H1 (cell line): ENCODE measurements around the gene PRRT1B. TPM values are rescaled to one million over a fixed set of nuclear protein-coding genes. Genes with fewer than 3 reads are reported as not detected.

Experiments
- CTCF ChIA-PET: fragments of 300-600 bp; sonication (Branson Sonifier 250); formaldehyde crosslinking; loops from one replicate; lab custom pipeline; 2021; ENCODE audit not compliant: partially characterized antibody; lab: Charles Lee
- POLR2A ChIA-PET: fragments of 300-600 bp; sonication (Branson Sonifier 250); formaldehyde crosslinking; loops from one replicate; lab custom pipeline; 2021; ENCODE audit warnings: inconsistent platforms; ENCODE audit not compliant: partially characterized antibody; lab: Charles Lee
- DNase-seq, 2 experiments: peaks; one replicate each; pipeline versions ENCODE4 v3.0.0 to v3.0.0-alpha.2; 2010 to 2022; ENCODE audit warnings: low spot score in 2 of 2, low read depth in 1 of 2, mixed read lengths in 1 of 2
- FAIRE-seq: peaks from 2 replicates; lab custom pipeline; 2011; peaks lifted over from hg19 to GRCh38; lab: Jason Lieb, UNC
- H2AFZ ChIP-seq: 2 replicates; pipeline ENCODE4 v1.8.1; 2012; ENCODE audit warnings: low read length, inconsistent platforms
- H2AK5ac ChIP-seq: 2 replicates; pipeline ENCODE4 v1.6.1; 2013; ENCODE audit warnings: low read depth, low read length
- H2BK120ac ChIP-seq: replicated peaks from 2 replicates; pipeline ENCODE3; 2013; ENCODE audit warnings: low read depth, low read length, inconsistent platforms
- H2BK12ac ChIP-seq: 2 replicates; pipeline ENCODE4 v1.6.1; 2013; ENCODE audit warnings: low read depth, low read length
- H2BK15ac ChIP-seq: 2 replicates; pipeline ENCODE4 v1.6.1; 2013; ENCODE audit warnings: low read length
- H2BK20ac ChIP-seq: 2 replicates; pipeline ENCODE4 v1.6.1; 2013; ENCODE audit warnings: low read length
- H2BK5ac ChIP-seq: 2 replicates; pipeline ENCODE4 v1.6.1; 2013; ENCODE audit warnings: low read depth, low read length
- H3K14ac ChIP-seq: 2 replicates; pipeline ENCODE4 v1.6.1; 2013; ENCODE audit warnings: inconsistent platforms; ENCODE audit not compliant: insufficient read length
- H3K18ac ChIP-seq: 2 replicates; pipeline ENCODE4 v1.6.1; 2013; ENCODE audit warnings: low read length; ENCODE audit errors: extremely low read depth
- H3K23ac ChIP-seq: 2 replicates; pipeline ENCODE4 v1.6.1; 2013; ENCODE audit warnings: inconsistent platforms; ENCODE audit not compliant: insufficient read length
- H3K23me2 ChIP-seq: 2 replicates; pipeline ENCODE4 v1.6.1; 2013; ENCODE audit warnings: low read depth, low read length
- H3K27ac ChIP-seq: 2 replicates; pipeline ENCODE4 v1.6.1; 2011; ENCODE audit warnings: low read depth, low read length, inconsistent platforms
- H3K27me3 ChIP-seq, 4 experiments: replicated peaks in 1 of 4; 1 replicate in 1 of 4; 2 replicates in 3 of 4; pipeline versions ENCODE4 v1.6.1 to v1.8.1; 2011 to 2013; ENCODE audit warnings: low read length in 3 of 4, mild to moderate bottlenecking in 3 of 4, inconsistent platforms in 2 of 4, mixed read lengths in 2 of 4, moderate library complexity in 1 of 4; ENCODE audit not compliant: control insufficient read depth in 3 of 4, insufficient read depth in 3 of 4; ENCODE audit errors: extremely low read depth in 1 of 4
- H3K36me3 ChIP-seq, 4 experiments: 2 replicates each; pipeline versions ENCODE4 v1.6.1 to v1.8.1; 2011 to 2013; ENCODE audit warnings: mild to moderate bottlenecking in 4 of 4, low read length in 3 of 4, moderate library complexity in 2 of 4, control low read depth in 1 of 4, inconsistent platforms in 1 of 4; ENCODE audit not compliant: insufficient read depth in 4 of 4, control insufficient read depth in 2 of 4
- H3K4ac ChIP-seq: replicated peaks from 2 replicates; pipeline ENCODE3; 2013; ENCODE audit warnings: low read length, low read depth, mixed read lengths, inconsistent platforms; ENCODE audit not compliant: insufficient read length
- H3K4me1 ChIP-seq, 4 experiments: replicated peaks in 1 of 4; 1 replicate in 1 of 4; 2 replicates in 3 of 4; pipeline versions ENCODE4 v1.6.1 to v1.8.1; 2011 to 2013; ENCODE audit warnings: low read length in 3 of 4, inconsistent platforms in 2 of 4, mixed read lengths in 1 of 4; ENCODE audit not compliant: insufficient read depth in 4 of 4, control insufficient read depth in 3 of 4
- H3K4me2 ChIP-seq, 2 experiments: 2 replicates each; pipeline versions ENCODE4 v1.6.1 to v1.8.1; 2011 to 2013; ENCODE audit warnings: low read depth in 2 of 2, low read length in 2 of 2, control low read depth in 1 of 2, inconsistent platforms in 1 of 2, mild to moderate bottlenecking in 1 of 2; ENCODE audit not compliant: insufficient read depth in 1 of 2
- H3K4me3 ChIP-seq, 4 experiments: fragments of 200-600, 300-600 bp in 1 of 4; sonication (generic), shearing (Covaris generic), sonication (Bioruptor Twin) in 1 of 4; 2 replicates each; pipeline versions ENCODE4 v1.5.1 to v1.8.1; 2011 to 2016; ENCODE audit warnings: low read length in 4 of 4, low read depth in 3 of 4, control low read depth in 2 of 4, inconsistent platforms in 2 of 4, mild to moderate bottlenecking in 2 of 4, mixed read lengths in 1 of 4, moderate library complexity in 1 of 4; ENCODE audit not compliant: insufficient read depth in 2 of 4; ENCODE audit errors: extremely low read depth in 1 of 4
- H3K56ac ChIP-seq: replicated peaks from 2 replicates; pipeline ENCODE3; 2013; ENCODE audit warnings: low read depth, mild to moderate bottlenecking, mixed read lengths, low read length, inconsistent platforms; ENCODE audit not compliant: insufficient read length
- H3K79me1 ChIP-seq: 2 replicates; pipeline ENCODE4 v1.6.1; 2013; ENCODE audit warnings: low read depth, low read length, control low read depth
- H3K79me2 ChIP-seq, 2 experiments: 2 replicates each; pipeline versions ENCODE4 v1.6.1 to v1.8.1; 2012 to 2013; ENCODE audit warnings: low read length in 2 of 2, mild to moderate bottlenecking in 2 of 2, inconsistent platforms in 1 of 2; ENCODE audit not compliant: insufficient read depth in 2 of 2, control insufficient read depth in 1 of 2
- H3K9ac ChIP-seq, 4 experiments: replicated peaks in 1 of 4; 1 replicate in 1 of 4; 2 replicates in 3 of 4; pipeline versions ENCODE4 v1.6.1 to v1.8.1; 2011 to 2013; ENCODE audit warnings: low read depth in 3 of 4, low read length in 3 of 4, control low read depth in 2 of 4, mild to moderate bottlenecking in 2 of 4, moderate library complexity in 2 of 4, inconsistent platforms in 1 of 4; ENCODE audit errors: extremely low read depth in 1 of 4
- H3K9me3 ChIP-seq, 2 experiments: 2 replicates each; pipeline versions ENCODE4 v1.6.1 to v1.8.1; 2012 to 2013; ENCODE audit warnings: mild to moderate bottlenecking in 2 of 2, moderate library complexity in 2 of 2, control low read depth in 1 of 2, inconsistent platforms in 1 of 2, low read depth in 1 of 2, low read length in 1 of 2, mixed read lengths in 1 of 2; ENCODE audit not compliant: insufficient read depth in 2 of 2
- H4K20me1 ChIP-seq, 2 experiments: replicated peaks in 1 of 2; 2 replicates each; pipeline versions ENCODE3 to v1.8.1; 2011 to 2013; ENCODE audit warnings: inconsistent platforms in 2 of 2, low read length in 2 of 2, mild to moderate bottlenecking in 1 of 2; ENCODE audit not compliant: insufficient read depth in 2 of 2, control insufficient read depth in 1 of 2
- H4K5ac ChIP-seq: 2 replicates; pipeline ENCODE4 v1.6.1; 2013; ENCODE audit warnings: low read length, low read depth, mixed read lengths, inconsistent platforms; ENCODE audit not compliant: insufficient read length
- H4K8ac ChIP-seq: 2 replicates; pipeline ENCODE4 v1.8.0; 2013; ENCODE audit warnings: mild to moderate bottlenecking, moderate library complexity, low read length, inconsistent platforms; ENCODE audit not compliant: insufficient read depth; ENCODE audit errors: extremely low read depth
- H4K91ac ChIP-seq: replicated peaks from 2 replicates; pipeline ENCODE3; 2013; ENCODE audit warnings: low read length, mixed read lengths, inconsistent platforms; ENCODE audit not compliant: insufficient read length
- ASH2L ChIP-seq: fragments of 200-600, 300-600 bp; sonication (generic); IDR thresholded peaks from one replicate; pipeline ENCODE4 v1.7.1; 2017; ENCODE audit warnings: low read length
- SIN3A ChIP-seq, 2 experiments: IDR thresholded peaks in 1 of 2; conservative IDR thresholded peaks in 1 of 2; 2 replicates each; pipeline ENCODE4 v1.6.1; 2011 to 2012; ENCODE audit warnings: low read length in 2 of 2, improper control_type of control experiment in 1 of 2, low read depth in 1 of 2, mild to moderate bottlenecking in 1 of 2
- SIX5 ChIP-seq: IDR thresholded peaks from 2 replicates; pipeline ENCODE4 v1.6.1; 2011; ENCODE audit warnings: mild to moderate bottlenecking, low read depth, low read length
- SP1 ChIP-seq: IDR thresholded peaks from 2 replicates; pipeline ENCODE4 v1.6.1; 2011; ENCODE audit warnings: low read depth, low read length
- WGBS, 2 experiments: shearing (Covaris generic) in 1 of 2; methylation state at CpG; one replicate each; pipeline versions ENCODE4 v1.1.6 to v1.1.7; 2013 to 2015; ENCODE audit warnings: low lambda C conversion rate in 2 of 2, mixed read lengths in 2 of 2, inconsistent platforms in 1 of 2, low coverage in 1 of 2, missing lambda C conversion rate in 1 of 2; ENCODE audit not compliant: insufficient replicate concordance in 2 of 2, insufficient coverage in 1 of 2, insufficient read length in 1 of 2; ENCODE audit errors: extremely low coverage in 1 of 2, missing lambda C conversion rate in 1 of 2; 5-methylcytosine and 5-hydroxymethylcytosine counted together
- polyA plus RNA-seq, 7 experiments: library from polyadenylated mRNA; depleted of rRNA in 3 of 7; stranded (reverse) in 5 of 7; unstranded in 2 of 7; fragments of >200 nt in 5 of 7; fragments of 200-250 nt in 2 of 7; gene quantifications; 1 replicate in 5 of 7; 2 replicates in 1 of 7; 4 replicates in 1 of 7; pipeline versions ENCODE4 v1.2.1 to v1.2.3, GENCODE V29; 2011 to 2013; ENCODE audit warnings: missing spikeins in 2 of 7, mixed read lengths in 2 of 7
- total RNA-seq: library from RNA; stranded (reverse); fragmentation: NEBNext Ultra II Directional; extraction: Animal tissue kit (Norgen Biotek cat#: 25700); gene quantifications from 2 replicates; pipeline ENCODE4 v1.2.1, GENCODE V29; 2021

The PRRT1B gene
- total and polyA plus RNA-seq, 2 of the 8 experiments (the other 6 are each of a cell fraction or from before 2014, with no cell fraction given), result 0.30 to 1.2 TPM

GRCh38 chr9:131596430-131596743 lies 51.1 kb downstream of the PRRT1B start:
- no peak overlapping the region for H3K18ac ChIP-seq
- no peaks in the 10 kb centered on the region for H3K23me2 ChIP-seq
- peaks cover 2 to 4% of the 10 kb centered on the region in 2 experiments for H4K20me1 ChIP-seq
- H3K23ac ChIP-seq, result no peak overlapping the region
- no peaks in the 10 kb centered on the region for H3K4me1 ChIP-seq
- no peak overlapping the region for H4K5ac ChIP-seq
- no peak overlapping the region for H3K9ac ChIP-seq
- H3K56ac ChIP-seq, result no peak overlapping the region
- POLR2A ChIA-PET, result no interaction called here
- H2BK20ac ChIP-seq, result no peak overlapping the region
- no peak overlapping the region for H2BK15ac ChIP-seq
- no peaks in the 10 kb centered on the region for H3K27me3 ChIP-seq
- H3K4ac ChIP-seq, result no peak overlapping the region
- 0 out of 2 replicates have a peak, but pooled peaks cover 3% of the 10 kb centered on the region for H3K79me1 ChIP-seq
- WGBS, 2 experiments, result 100% methylated on average over 4 of the region's 4 CpGs; no CpG with 5 or more reads in 1 of the 2 experiments
- no peak overlapping the region; the same call in 1 of the 2 replicates for H2BK5ac ChIP-seq
- DNase-seq, result no peak
- H2AK5ac ChIP-seq, result no peak overlapping the region
- no peaks in the 10 kb centered on the region for H3K79me2 ChIP-seq
- H3K36me3 ChIP-seq, result peaks cover 5 to 6% (median 5%) of the 10 kb centered on the region in 4 experiments; a peak in 7 of 8 replicates
- no peak overlapping the region for H2AFZ ChIP-seq
- H3K14ac ChIP-seq, result no peak overlapping the region
- no peak for TF ChIP-seq SIN3A (conservative IDR thresholded peaks at IDR 0.05 in 1 of 2, IDR thresholded peaks at IDR 0.05 in 1 of 2; ENCODE audit: low read depth in 1 of 2, low read length in 2 of 2)
- TF ChIP-seq ASH2L, result no peak
- no peak for TF ChIP-seq SIX5
- no peak for TF ChIP-seq SP1
- TF ChIP-seq, all 59 proteins: peak for 0
- no peak overlapping the region for H3K27ac ChIP-seq
- no peak overlapping the region for H2BK12ac ChIP-seq
- CTCF ChIA-PET, result interaction anchor here (1.0 to 3.3 kb wide), 2 partner anchors 8 to 10 kb away, joined by 3 to 12 read pairs; no protein-coding TSS in a partner anchor
- H4K91ac ChIP-seq, result no peak overlapping the region
- H3K9me3 ChIP-seq, result no peaks in the 10 kb centered on the region
- no peak overlapping the region for H3K4me3 ChIP-seq
- no peak overlapping the region for H3K4me2 ChIP-seq
- H2BK120ac ChIP-seq, result no peak overlapping the region
- H4K8ac ChIP-seq, result no peak overlapping the region
- FAIRE-seq, result no peak
